ENCODE results near the gene MEGF8.

DNA sequence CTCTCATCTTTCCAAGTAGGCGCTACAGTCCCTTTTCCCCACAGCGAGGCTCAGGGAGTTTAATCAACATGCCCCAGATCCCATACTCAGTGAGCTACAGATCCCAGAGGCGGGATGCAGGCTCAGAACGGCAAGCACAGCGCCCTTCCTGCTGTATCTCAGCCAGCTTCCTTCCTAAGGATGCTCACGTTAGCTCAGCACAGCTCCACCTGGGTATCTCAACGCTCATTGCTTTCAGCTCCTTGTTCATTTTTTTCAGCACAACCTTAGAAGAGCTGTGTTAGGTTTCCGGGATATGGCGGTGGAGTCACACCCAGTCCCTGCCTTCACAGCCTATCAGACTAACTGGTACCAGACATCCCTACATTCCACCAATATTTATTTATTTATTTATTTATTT is 3.1 kb upstream of the MEGF8 start:
- TF ChIP-seq MAFK (IDR thresholded peaks at IDR 0.05; ENCODE audit: low read length) (no peak), DIDO1 (tag; IDR thresholded peaks at IDR 0.05; ENCODE audit: low read depth) (no peak), POLR2G (IDR thresholded peaks at IDR 0.05; ENCODE audit: low read depth, low read length) (no peak), EP300 (IDR thresholded peaks at IDR 0.05; ENCODE audit: low read length) (no peak), KDM1A (IDR thresholded peaks at IDR 0.05) (no peak), CEBPB (tag; IDR thresholded peaks at IDR 0.05) (no peak), ZNF12 (CRISPR knock-in tag; IDR thresholded peaks at IDR 0.05) (no peak)
- TF ChIP-seq, protein P1, sequence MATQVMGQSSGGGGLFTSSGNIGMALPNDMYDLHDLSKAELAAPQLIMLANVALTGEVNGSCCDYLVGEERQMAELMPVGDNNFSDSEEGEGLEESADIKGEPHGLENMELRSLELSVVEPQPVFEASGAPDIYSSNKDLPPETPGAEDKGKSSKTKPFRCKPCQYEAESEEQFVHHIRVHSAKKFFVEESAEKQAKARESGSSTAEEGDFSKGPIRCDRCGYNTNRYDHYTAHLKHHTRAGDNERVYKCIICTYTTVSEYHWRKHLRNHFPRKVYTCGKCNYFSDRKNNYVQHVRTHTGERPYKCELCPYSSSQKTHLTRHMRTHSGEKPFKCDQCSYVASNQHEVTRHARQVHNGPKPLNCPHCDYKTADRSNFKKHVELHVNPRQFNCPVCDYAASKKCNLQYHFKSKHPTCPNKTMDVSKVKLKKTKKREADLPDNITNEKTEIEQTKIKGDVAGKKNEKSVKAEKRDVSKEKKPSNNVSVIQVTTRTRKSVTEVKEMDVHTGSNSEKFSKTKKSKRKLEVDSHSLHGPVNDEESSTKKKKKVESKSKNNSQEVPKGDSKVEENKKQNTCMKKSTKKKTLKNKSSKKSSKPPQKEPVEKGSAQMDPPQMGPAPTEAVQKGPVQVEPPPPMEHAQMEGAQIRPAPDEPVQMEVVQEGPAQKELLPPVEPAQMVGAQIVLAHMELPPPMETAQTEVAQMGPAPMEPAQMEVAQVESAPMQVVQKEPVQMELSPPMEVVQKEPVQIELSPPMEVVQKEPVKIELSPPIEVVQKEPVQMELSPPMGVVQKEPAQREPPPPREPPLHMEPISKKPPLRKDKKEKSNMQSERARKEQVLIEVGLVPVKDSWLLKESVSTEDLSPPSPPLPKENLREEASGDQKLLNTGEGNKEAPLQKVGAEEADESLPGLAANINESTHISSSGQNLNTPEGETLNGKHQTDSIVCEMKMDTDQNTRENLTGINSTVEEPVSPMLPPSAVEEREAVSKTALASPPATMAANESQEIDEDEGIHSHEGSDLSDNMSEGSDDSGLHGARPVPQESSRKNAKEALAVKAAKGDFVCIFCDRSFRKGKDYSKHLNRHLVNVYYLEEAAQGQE (IDR thresholded peaks at IDR 0.05; ENCODE audit: borderline replicate concordance): no peak
- TF ChIP-seq, protein P1 (CRISPR knock-in tag; IDR thresholded peaks at IDR 0.05; ENCODE audit: low read depth): no peak
- TF ChIP-seq, protein P2, sequence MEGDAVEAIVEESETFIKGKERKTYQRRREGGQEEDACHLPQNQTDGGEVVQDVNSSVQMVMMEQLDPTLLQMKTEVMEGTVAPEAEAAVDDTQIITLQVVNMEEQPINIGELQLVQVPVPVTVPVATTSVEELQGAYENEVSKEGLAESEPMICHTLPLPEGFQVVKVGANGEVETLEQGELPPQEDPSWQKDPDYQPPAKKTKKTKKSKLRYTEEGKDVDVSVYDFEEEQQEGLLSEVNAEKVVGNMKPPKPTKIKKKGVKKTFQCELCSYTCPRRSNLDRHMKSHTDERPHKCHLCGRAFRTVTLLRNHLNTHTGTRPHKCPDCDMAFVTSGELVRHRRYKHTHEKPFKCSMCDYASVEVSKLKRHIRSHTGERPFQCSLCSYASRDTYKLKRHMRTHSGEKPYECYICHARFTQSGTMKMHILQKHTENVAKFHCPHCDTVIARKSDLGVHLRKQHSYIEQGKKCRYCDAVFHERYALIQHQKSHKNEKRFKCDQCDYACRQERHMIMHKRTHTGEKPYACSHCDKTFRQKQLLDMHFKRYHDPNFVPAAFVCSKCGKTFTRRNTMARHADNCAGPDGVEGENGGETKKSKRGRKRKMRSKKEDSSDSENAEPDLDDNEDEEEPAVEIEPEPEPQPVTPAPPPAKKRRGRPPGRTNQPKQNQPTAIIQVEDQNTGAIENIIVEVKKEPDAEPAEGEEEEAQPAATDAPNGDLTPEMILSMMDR (IDR thresholded peaks at IDR 0.05 in 2 of 3, conservative IDR thresholded peaks at IDR 0.05 in 1 of 3; ENCODE audit: insufficient read depth in 2 of 3, low read depth in 1 of 3, low read length in 3 of 3): no peak
- TF ChIP-seq, protein P3, sequence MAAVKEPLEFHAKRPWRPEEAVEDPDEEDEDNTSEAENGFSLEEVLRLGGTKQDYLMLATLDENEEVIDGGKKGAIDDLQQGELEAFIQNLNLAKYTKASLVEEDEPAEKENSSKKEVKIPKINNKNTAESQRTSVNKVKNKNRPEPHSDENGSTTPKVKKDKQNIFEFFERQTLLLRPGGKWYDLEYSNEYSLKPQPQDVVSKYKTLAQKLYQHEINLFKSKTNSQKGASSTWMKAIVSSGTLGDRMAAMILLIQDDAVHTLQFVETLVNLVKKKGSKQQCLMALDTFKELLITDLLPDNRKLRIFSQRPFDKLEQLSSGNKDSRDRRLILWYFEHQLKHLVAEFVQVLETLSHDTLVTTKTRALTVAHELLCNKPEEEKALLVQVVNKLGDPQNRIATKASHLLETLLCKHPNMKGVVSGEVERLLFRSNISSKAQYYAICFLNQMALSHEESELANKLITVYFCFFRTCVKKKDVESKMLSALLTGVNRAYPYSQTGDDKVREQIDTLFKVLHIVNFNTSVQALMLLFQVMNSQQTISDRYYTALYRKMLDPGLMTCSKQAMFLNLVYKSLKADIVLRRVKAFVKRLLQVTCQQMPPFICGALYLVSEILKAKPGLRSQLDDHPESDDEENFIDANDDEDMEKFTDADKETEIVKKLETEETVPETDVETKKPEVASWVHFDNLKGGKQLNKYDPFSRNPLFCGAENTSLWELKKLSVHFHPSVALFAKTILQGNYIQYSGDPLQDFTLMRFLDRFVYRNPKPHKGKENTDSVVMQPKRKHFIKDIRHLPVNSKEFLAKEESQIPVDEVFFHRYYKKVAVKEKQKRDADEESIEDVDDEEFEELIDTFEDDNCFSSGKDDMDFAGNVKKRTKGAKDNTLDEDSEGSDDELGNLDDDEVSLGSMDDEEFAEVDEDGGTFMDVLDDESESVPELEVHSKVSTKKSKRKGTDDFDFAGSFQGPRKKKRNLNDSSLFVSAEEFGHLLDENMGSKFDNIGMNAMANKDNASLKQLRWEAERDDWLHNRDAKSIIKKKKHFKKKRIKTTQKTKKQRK (IDR thresholded peaks at IDR 0.05; ENCODE audit: borderline replicate concordance, low read depth, low read length): no peak

All from K562 (cell line).